Stimulated activated CD4-positive, alpha-beta T cell treated with anti-CD3 and anti-CD28 coated beads, TNF-alpha, amount 100 ng/mL, for 4 hours (primary cell): ENCODE measurements around the gene PRDM9.
"Not testable (repeated sequence)": the region's sequence is repeated elsewhere in the genome, so short reads cannot be mapped to it uniquely, and the experiment has no call there.

Experiments
- DNase-seq, 3 experiments: peaks; one replicate each; pipeline ENCODE4 v3.0.0-alpha.2; 2020; ENCODE audit warnings: low read depth in 3 of 3

PRDM9 gene

GRCh38 chr5:23527216-23527920, 20.0 kb downstream of the PRDM9 start:
- not testable (repeated sequence) for DNase-seq

- no peak for DNase-seq
Measured at GRCh38 chr5:23528677-23529076, 21.3 kb downstream of the PRDM9 start.

- DNase-seq, result no peak
Measured at GRCh38 chr5:23530571-23530970, 23.2 kb downstream of the PRDM9 start.

GRCh38 chr5:23571059-23571458, 63.6 kb downstream of the PRDM9 start:
- no peak for DNase-seq
